Activated B cell treated with CpG ODN at 0.5 μM for 24 hours (primary cell): Measurements from ENCODE around the gene SMR3A. TPM values are rescaled to one million over a fixed set of nuclear protein-coding genes. Genes with fewer than 3 reads are reported as not detected.

Source experiments
- ATAC-seq: fragments of 200-7000 bp; cut with Tn5 transposase; one replicate; pipeline ENCODE4 v1.10.0; 2021; ENCODE audit warnings: low read depth, mild to moderate bottlenecking, moderate library complexity
- CTCF ChIA-PET: fragments of 350-600 bp; sonication (Branson Sonifier 250); formaldehyde crosslinking; loops from one replicate; lab custom pipeline; 2021; ENCODE audit warnings: antibody characterized with exemption; lab: Charles Lee
- POLR2A ChIA-PET: fragments of 350-600 bp; sonication (Branson Sonifier 250); formaldehyde crosslinking; loops from one replicate; lab custom pipeline; 2021; ENCODE audit warnings: antibody characterized with exemption; lab: Charles Lee
- DNase-seq: peaks from one replicate; pipeline ENCODE4 v3.0.0; 2022
- H3K27ac Mint-ChIP-seq: one replicate; pipeline ENCODE4 v1.8.0; 2020; ENCODE audit warnings: mixed read lengths
- H3K27me3 Mint-ChIP-seq: one replicate; pipeline ENCODE4 v1.8.0; 2021; ENCODE audit warnings: mixed read lengths
- H3K36me3 Mint-ChIP-seq: one replicate; pipeline ENCODE4 v1.8.0; 2021; ENCODE audit warnings: low read depth, mixed read lengths
- H3K4me1 Mint-ChIP-seq: one replicate; pipeline ENCODE4 v1.8.0; 2021; ENCODE audit warnings: mixed read lengths
- H3K4me3 Mint-ChIP-seq: one replicate; pipeline ENCODE4 v1.8.0; 2020; ENCODE audit warnings: mild to moderate bottlenecking, mixed read lengths
- H3K9me3 Mint-ChIP-seq: one replicate; pipeline ENCODE4 v1.8.0; 2020; ENCODE audit warnings: mixed read lengths
- CTCF ChIP-seq: fragments of 200-600 bp; IDR thresholded peaks from one replicate; pipeline ENCODE4 v1.8.0; 2022; ENCODE audit warnings: antibody characterized with exemption, mild to moderate bottlenecking
- intact Hi-C: fragments of 100-400 bp; cut with micrococcal nuclease; formaldehyde crosslinking; loops from one replicate; pipeline ENCODE4 v1.15.1; 2024
- total RNA-seq: library from RNA; stranded (reverse); gene quantifications from 2 replicates; pipeline ENCODE4 v1.2.3, GENCODE V29; 2022

The SMR3A gene
- total RNA-seq, 1 donor from 2014 or later, result not detected

- H3K27ac Mint-ChIP-seq, result no peak overlapping the region
These were observed 45.2 kb downstream of the SMR3A start for GRCh38 chr4:70405765-70406164.

More at GRCh38 chr4:70405765-70406164, 45.2 kb downstream of the SMR3A start:
- Mint-ChIP-seq H3K27me3 (no peaks in the 10 kb centered on the region), H3K9me3 (peaks cover 4% of the 10 kb centered on the region), H3K4me1 (no peaks in the 10 kb centered on the region), H3K36me3 (no peaks in the 10 kb centered on the region), H3K4me3 (no peak overlapping the region)
- no peak for TF ChIP-seq CTCF
- ChIA-PET POLR2A (no interaction called here), CTCF (no interaction called here)
- DNase-seq (no peak), ATAC-seq (no peak)
- intact Hi-C loops, result no loop called here

Other genes starting within 250 kb of the SMR3A start
- gene PRR27, start 206.5 kb upstream of the SMR3A start, total RNA-seq, result not detected in 2 replicates
- not detected in 2 replicates for gene ODAM, start 165.0 kb upstream of the SMR3A start, total RNA-seq
- not detected in 2 replicates for gene FDCSP, start 134.6 kb upstream of the SMR3A start, total RNA-seq
- gene CSN3, start 118.2 kb upstream of the SMR3A start, total RNA-seq, result not detected in 2 replicates
- gene CABS1, start 25.8 kb upstream of the SMR3A start, total RNA-seq, result not detected in 2 replicates
- gene SMR3B, start 22.4 kb downstream of the SMR3A start, total RNA-seq, result not detected in 2 replicates
- gene OPRPN, start 37.2 kb downstream of the SMR3A start, total RNA-seq, result not detected in 2 replicates
- not detected in 2 replicates for gene MUC7, start 111.4 kb downstream of the SMR3A start, total RNA-seq
- gene AMTN, start 157.8 kb downstream of the SMR3A start, total RNA-seq, result not detected in 2 replicates
- not detected in 2 replicates for gene AMBN, start 231.5 kb downstream of the SMR3A start, total RNA-seq